ENCODE data around the gene ZNF862.
A peak's percentile ranks its signal among the peaks of the same experiment; 100 is the strongest.

ZNF862 gene

DNA sequence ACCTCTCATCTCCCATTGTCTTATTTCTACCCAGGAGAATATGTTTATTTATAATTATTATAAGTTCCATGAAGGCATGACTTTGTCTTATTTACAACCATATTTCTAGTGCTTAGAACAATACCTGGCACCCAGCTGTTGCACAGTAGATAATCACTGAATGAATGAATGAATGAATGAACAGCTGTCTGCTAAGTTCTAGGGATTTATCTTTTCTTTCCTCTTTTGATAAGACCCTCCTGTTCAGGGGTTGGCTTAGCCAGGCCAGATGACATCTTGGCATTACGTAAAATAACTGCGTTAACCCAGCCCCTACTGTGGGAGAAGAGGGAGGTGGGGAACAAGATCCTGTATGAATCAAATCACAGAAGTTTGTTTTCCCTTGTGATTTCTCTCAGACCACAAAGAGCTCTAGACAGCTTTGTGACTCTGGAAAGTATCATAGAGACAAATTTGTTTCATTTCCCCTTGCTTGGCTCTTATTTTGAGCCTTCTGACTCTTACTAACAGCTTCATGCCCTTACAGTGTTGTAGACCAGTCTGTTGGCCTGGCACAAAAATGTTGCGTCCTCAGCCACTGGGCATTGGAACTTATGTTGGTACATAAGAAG is 8.4 kb downstream of the ZNF862 start:
- no peak for DNase-seq

DNA sequence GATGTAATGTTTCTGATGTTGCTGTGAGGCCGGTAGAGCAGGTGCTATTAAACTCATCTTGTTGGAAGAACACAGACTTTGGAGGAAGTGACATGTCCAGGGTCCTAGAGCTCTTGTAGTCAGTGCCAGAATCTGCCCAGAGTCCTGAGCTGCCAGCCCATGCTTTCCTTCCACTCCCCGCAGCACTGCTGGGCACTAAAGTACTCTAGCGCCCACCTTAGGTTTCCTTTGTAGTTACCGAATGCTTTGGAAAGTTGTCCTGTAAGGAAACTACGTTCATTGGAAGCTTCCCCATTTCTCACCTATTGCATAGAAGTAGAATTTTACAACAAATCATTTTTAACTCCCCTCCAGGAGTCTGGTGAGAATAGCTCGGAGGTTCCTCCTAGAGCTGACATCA is 11.0 kb downstream of the ZNF862 start:
- DNase-seq = no peak

DNA sequence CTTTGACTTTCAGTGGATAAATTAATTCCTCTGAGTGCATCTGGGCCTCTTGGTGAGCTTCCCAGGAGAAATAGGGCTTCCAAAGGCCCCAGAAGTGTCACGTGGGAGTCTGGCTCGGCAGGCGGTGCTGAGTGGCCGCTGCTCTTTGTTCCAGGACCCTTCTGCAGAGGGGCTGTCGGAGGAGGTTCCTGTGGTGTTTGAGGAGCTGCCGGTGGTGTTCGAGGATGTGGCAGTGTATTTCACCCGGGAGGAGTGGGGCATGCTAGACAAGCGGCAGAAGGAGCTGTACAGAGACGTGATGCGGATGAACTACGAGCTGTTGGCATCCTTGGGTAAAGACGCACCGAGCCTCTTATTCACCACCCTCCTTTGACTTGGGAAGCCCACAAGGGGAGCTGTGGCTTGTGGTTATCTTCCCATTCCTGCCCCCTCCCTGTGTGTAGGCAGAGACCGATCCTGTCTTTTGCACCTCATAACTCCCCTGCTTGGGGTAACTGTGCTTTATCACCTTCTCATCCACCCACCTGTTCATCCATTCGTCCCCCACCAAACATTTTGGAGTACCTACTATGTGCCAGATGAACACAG is 11.9 kb downstream of the ZNF862 start:
- no peak for DNase-seq

DNA sequence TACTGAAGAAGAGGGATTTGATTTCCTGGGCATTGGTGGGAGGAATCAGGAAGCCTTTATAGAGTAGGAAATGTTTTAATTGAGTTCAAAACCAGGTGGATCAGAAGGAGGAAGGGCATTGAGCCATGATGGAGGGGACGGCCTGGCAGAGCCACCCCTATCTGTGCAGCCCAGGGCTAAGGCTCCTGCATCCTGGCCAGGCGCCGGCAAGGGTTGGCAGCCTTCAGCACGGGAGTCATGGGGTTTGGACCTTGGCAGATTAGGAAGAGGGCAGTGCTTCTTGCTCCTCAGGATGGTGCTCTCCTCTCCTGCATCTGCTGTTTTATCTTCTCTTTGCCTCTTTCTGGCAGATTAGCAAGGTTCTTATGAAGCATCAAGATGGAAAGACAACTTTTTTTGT is 12.5 kb downstream of the ZNF862 start:
- no peak for DNase-seq

DNA sequence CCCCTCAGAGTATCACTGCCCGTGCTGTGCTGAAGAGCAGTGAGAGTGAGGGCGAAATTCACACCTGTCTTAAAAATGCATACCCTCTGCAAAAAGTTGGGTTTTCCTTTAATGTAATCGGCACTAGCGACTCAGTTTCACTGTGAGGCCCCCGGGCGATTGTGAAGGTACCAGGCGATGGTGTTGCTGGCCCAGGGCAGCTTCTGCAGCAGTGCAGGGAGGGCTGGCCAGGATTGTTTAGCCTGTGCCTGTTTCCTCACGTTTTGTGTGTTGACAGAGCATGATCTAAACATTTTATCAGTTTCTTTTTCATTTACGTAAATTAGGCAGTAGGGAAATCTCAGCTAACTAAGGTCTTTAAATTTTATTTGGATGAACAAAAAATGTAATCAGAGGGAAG is 13.3 kb downstream of the ZNF862 start:
- DNase-seq = no peak

DNA sequence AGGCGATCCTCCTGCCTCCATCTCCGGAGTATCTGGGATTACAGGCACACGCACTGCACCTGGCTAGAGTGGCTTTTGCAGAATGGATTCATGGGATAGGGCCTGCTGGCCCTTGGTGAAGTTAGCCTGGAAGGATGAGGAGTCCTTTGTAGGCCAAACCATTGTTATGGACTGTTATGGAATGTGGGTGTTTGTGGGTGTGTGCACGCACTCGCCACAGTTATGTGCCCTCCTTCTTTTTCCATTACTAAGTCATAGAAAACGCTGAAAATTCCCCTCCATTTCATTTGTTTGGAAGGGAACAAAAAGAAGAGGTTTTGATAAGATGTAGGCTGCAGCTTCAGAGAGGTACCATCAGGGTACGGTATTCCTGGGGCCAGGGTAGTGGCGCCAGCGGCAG is 15.0 kb downstream of the ZNF862 start:
- DNase-seq = no peak

DNA sequence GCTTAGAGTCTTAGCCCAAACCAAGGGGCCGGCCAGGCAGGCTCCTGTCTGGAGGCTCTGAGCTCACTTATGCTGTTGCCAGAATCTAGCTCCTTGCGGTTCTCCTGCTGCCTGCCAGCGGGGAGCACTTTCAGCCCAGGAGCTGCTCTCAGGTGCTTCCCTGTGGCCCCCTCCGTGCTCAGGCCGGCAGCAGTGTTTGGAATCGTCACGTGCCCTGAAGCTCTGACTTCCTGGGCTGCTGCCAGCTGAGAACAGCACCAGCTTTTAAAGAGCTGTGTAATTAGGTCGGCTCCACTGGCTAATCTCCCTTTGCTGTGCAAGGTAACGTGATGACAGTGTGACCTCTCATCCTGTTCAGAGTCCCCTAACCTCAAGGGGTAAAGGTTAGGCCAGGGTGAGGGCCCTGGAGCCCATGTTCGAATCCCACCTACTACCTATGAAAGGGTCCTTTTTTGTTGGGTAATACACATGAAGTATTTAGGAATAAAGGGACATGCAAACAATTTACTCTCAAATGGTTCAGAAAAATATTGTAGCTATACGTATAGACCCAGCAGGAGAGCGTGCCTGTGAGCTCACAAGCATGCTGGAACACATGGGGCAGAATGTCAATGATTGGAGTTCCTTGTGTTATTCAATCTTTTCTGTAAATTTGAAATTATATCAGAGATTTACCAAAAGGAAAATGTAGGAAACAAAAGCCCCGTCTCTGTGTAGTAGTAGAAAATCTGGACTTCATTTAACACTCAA is 16.6 kb downstream of the ZNF862 start:
- DNase-seq = no peak

DNA sequence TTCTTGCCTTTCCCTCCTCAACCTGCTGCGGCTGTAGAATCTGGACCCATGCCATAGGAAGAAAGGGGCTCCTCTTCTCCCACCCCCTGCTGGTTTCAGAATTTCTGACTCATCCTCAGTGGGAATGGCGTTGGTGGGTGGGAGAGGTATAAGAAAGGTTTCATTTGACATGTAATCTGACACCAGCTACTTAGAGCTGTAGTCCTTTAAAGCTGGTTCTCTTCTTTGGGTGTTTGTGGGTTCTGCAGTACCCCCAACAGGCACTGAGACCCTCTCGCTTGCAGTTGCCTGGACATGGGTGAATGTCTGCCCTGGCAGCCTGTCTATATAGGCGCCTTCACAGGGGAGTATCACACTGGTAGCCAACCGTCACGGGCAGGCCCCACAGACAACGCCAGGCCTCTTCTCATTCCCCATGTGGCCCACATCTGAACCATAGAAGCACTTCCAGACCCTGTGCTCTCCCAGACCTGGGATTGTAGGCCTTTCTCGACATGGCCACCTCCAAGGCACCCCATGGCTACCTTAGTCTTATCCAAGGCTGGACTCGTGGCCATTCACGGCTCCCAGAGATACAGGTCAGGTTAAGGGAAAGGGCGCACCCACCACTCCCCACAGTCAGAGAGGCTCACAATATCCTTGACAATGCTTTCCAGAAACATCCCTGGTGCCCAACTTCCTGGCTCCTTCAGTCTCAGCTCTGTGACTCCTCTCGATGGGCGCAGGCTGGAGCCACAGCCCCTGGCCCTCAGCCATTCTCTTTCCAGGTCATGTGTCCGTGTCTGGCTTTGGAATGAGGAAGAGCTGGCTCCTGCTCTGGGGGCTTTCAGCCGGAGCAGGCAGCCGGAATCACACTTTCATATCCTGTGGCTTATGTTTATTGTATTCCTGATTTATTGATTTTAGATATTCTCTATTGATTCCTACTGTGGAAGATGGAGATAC is 17.5 kb downstream of the ZNF862 start:
- no peak for DNase-seq

DNA sequence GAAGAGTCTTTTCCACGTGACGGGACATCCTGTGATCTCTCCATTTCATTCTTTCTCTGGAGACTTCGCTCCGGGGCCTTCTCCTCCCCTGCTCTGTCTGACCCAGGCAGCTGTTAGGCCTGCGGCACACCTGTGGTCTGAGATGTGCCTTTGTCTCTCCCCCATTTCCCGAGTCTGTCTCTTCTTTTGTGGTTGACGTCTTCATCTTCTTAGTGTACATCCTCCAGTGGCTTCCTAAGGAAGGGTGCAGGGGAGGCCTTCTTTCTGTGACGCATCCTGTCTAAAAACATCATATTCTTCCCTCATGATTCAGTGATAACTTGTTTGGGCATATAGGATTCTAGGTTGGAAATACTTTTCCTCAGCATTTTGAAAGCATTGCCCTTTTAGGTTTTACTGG is 18.4 kb downstream of the ZNF862 start:
- DNase-seq = no peak

DNA sequence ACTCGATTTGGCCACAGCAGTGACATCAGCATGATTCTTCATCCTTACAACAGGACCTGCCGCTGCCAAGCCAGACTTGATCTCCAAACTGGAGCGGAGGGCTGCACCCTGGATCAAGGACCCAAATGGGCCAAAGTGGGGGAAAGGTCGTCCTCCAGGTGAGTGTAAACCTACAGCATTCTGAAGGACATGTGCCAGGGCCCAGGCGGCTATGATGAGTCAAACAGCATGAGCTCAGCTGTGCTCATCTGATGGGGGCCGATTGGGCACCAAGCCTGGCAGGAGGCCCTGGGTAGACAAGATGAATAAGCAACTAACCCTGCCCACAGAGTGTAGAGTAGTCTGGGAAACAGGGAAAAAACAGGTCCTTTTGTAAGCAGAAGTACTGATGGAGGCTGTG is 21.2 kb downstream of the ZNF862 start:
- DNase-seq = no peak

DNA sequence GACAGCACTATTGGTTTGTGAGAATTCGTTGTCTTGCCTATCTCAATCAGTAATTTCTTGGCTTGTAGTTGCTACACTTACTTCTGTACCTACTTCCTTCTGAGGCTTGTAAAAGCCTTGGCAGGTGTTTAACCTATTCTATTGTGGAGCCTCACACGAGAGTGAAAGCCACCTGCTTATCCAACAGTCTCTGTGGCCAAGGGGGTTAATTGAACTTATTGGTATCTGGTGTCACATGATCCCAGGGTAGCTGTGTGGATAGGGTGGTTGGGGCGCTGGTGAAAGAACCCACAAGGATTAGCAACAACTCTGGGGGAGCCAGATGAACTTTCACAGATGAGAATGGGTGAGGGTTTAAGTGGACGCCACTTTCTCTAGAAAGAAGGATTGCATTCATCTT is 21.7 kb downstream of the ZNF862 start:
- DNase-seq = no peak

DNA sequence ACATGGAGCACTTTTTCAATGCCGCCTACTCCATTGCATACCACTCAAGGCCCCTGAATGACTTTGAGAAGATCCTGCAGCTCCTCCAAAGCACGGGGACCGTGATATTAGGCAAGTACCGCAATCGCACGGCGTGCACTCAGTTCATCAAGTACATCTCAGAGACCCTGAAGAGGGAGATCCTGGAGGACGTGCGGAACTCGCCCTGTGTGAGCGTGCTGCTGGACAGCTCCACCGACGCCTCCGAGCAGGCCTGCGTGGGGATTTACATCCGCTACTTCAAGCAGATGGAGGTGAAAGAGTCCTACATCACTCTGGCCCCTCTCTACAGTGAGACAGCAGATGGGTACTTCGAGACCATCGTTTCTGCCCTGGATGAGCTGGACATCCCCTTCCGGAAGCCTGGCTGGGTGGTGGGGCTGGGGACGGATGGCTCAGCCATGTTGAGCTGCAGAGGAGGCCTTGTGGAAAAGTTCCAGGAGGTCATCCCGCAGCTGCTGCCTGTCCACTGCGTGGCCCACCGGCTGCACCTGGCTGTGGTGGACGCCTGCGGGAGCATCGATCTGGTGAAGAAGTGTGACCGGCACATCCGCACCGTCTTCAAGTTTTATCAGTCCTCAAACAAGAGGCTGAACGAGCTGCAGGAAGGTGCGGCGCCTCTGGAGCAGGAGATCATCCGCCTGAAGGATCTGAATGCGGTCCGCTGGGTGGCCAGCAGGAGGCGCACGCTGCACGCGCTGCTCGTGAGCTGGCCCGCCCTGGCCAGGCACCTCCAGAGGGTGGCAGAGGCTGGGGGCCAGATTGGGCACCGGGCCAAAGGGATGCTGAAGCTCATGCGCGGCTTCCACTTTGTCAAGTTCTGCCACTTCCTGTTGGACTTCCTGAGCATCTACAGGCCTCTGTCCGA is 22.9 kb downstream of the ZNF862 start:
- no peak for DNase-seq

DNA sequence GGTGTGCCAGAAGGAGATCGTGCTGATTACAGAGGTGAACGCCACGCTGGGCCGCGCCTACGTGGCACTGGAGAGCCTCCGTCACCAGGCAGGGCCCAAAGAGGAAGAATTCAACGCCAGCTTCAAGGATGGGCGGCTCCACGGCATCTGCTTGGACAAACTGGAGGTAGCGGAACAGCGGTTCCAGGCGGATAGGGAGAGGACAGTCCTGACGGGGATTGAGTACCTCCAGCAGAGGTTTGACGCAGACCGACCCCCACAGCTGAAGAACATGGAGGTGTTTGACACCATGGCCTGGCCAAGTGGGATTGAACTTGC is 23.5 kb downstream of the ZNF862 start:
- no peak for DNase-seq

DNA sequence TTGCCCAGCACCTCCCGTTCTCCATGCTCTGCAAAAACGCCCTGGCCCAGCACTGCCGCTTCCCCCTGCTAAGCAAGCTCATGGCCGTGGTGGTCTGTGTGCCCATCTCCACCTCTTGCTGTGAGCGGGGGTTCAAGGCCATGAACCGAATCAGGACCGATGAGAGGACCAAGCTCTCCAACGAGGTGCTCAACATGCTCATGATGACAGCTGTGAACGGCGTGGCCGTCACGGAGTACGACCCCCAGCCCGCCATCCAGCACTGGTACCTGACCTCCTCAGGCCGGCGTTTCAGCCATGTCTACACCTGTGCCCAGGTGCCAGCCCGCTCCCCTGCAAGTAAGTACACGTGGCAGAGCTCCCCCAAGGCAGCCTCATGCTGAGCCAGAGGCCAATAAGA is 24.0 kb downstream of the ZNF862 start:
- DNase-seq = no peak

DNA sequence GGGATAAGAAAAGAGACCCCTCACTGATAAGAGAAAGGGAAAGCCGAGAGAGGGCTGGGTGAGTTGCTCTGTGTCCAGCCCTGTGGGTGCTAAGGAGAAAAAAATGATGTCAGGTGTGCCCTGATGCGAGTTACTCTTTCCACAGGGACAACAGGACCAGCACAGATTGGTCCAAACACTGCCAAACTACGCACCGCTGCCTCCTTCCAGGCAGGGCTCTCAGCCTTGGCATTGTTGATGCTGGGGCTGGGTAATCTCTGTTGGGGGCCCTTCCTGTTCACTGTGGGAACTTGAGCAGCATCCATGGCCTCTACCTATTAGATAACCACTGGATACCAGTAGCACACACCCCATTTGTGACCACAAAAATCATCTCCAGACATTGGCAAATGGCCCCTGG is 25.3 kb downstream of the ZNF862 start:
- no peak for DNase-seq

DNA sequence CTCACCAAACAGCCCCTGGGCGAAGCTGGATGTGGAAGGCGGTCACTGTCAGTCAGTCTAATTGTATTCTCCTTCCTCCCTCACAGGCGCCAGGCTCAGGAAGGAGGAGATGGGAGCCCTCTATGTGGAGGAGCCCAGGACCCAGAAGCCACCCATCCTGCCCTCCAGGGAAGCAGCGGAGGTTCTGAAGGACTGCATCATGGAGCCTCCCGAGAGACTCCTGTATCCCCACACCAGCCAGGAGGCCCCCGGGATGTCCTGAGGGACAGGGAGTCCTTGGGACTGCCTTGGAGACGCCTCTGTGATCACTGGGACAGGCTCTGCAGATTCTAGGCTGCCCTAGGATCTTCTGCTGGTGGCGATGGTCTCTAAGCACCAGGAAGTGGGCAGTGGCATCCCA is 25.8 kb downstream of the ZNF862 start:
- DNase-seq = no peak

DNA sequence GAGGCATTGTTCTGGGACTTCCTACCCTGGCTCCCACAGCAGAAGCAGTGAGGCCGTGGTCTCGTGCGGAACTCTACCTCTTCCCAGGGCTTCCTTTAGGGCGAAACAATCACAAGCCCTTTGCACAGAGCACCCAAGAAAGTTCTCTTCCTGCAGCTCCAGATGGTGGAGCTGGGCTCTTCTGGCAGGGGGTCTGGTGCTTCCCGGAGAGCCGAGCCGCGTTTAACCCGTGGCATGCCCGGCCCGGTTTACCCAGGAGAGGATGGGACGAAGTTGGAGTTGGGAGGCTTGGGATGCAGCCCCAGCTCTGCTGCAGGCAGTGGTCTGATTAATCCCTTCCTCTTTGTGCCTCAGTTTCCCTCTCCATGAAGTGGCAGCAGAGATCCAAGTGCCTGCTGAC is 26.6 kb downstream of the ZNF862 start:
- DNase-seq = no peak

DNA sequence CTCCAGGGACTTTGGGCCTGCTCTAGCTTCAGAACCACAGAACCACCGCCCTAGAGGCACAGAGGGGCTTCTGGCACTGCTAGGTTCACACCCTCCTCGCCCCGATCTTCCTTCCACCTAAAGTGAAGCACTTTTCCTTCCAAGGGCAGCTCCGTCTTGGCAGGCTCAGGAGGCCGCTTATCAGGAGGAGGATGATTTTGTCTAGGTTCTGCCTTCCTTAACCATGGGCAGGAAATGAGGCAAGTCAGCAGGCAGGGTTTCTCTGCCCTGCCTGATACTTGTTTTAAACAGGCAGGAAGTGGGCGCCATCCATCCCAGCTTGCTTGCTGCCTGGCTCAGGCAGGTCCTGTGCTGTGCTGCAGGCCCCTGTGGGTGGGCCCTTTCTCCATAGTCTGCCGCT is 27.3 kb downstream of the ZNF862 start:
- DNase-seq = peak; percentile 39 to 46

DNA sequence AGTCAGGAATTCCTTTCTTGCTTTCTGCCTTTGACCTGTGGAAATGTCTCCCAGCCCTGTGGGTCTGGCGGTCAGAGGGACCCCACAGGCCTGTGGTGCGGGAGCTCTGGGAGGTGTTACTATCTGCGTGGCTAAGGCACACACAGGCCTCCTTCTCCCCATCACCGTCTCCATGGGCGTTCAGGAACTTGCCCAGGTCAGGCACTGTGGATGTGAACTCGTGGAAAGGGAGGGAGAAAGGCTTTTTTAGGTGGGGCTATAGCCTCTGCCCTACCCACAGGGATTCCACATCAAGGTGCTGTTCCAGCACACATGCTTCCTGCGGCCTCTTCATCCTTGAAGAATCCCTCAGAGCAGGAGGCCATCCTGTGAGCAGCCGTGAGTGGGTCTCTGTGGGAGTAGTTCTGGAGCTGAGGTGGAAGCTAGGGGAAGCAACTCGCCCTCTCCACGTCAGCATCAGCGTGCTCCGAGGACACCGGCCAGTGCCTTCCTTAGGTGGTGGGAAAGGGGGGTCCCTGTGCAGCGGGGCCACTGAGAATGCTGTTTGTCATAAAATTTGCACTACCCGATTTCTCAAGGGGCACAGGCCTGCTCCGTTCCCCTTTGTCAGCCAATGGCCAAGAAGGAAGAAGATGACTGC is 28.1 kb downstream of the ZNF862 start:
- no peak for DNase-seq

DNA sequence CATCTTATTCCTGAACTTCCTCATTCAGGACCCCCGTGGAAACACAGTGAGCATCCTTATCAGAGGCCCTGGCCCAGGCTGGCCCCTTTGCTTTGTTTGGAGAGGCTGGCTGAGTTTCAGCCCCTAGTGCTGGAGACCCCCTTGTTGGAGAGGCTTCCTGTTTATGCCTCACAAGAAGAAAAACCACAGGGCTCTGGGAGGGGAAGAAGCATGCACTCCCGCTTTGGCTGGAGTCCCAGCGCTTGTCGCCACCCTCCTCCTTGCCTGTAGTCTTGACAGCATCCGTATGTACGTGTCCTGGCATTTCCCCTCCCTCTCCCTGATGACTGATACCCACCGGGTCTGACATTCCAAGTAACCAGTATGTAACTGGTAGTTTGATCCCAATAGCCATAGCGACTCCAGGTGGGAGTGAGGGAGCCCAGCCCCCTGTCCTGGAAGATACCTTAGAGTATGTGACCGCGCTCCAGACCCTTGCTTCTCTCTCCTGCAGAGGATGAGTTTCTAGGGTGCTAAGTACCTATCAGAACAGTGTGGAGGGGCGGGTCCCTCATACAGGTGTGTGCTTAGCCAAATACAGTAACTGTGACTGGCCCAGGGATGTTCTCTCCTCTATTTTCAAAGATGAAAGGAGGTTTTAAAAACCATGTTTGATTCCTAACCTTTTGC is 28.7 kb downstream of the ZNF862 start:
- DNase-seq = no peak

Measured in activated CD4-positive, alpha-beta T cell treated with anti-CD3 and anti-CD28 coated beads, Interleukin-2, amount 50 U/mL, for 4 hours (primary cell).